HepG2 (cell line): ENCODE results near the gene B3GNT7. TPM values are rescaled to one million over a fixed set of nuclear protein-coding genes. Genes with fewer than 3 reads are reported as not detected.

Experiments
- CENPT ChIP-seq: sonication (generic); formaldehyde crosslinking; IDR thresholded peaks from 2 replicates; pipeline ENCODE4 v1.8.0; 2022; ENCODE audit warnings: low read depth, mild to moderate bottlenecking, moderate library complexity, missing genetic modification reagents
- DMTF1 ChIP-seq: sonication (generic); formaldehyde crosslinking; IDR thresholded peaks from 2 replicates; pipeline ENCODE4 v1.4.0; 2020; ENCODE audit warnings: mild to moderate bottlenecking, missing genetic modification reagents
- FOXA1 ChIP-seq, 2 experiments: fragments of 450-650 bp in 1 of 2; sonication (generic) in 1 of 2; formaldehyde crosslinking in 1 of 2; IDR thresholded peaks; 2 replicates each; pipeline versions ENCODE4 v1.4.0 to v1.6.1; 2016 to 2020; ENCODE audit warnings: missing genetic modification reagents in 1 of 2
- HIC2 ChIP-seq: sonication (generic); formaldehyde crosslinking; IDR thresholded peaks from 2 replicates; pipeline ENCODE4 v1.9.0; 2022; ENCODE audit warnings: low read depth, missing genetic modification reagents
- KLF13 ChIP-seq: sonication (generic); formaldehyde crosslinking; IDR thresholded peaks from 2 replicates; pipeline ENCODE4 v1.4.0; 2020; ENCODE audit warnings: mild to moderate bottlenecking, missing genetic modification reagents
- POLR2G ChIP-seq: fragments of 200-400 bp; formaldehyde crosslinking; IDR thresholded peaks from 2 replicates; pipeline ENCODE4 v1.6.1; 2018; ENCODE audit warnings: mild to moderate bottlenecking, low read depth, low read length, moderate library complexity
- PRDM15 ChIP-seq: sonication (generic); formaldehyde crosslinking; IDR thresholded peaks from 2 replicates; pipeline ENCODE4 v1.4.0; 2020; ENCODE audit warnings: missing genetic modification reagents
- RBM22 ChIP-seq: fragments of 200-400 bp; formaldehyde crosslinking; optimal IDR thresholded peaks from 2 replicates; pipeline ENCODE3; 2017; ENCODE audit warnings: mild to moderate bottlenecking, low read length, moderate library complexity
- REPIN1 ChIP-seq: sonication (generic); formaldehyde crosslinking; IDR thresholded peaks from 2 replicates; pipeline ENCODE4 v1.8.0; 2022; ENCODE audit warnings: missing genetic modification reagents, low read depth, mild to moderate bottlenecking, borderline replicate concordance
- REST ChIP-seq, 2 experiments: IDR thresholded peaks; 2 replicates each; pipeline ENCODE4 v1.6.1; 2011 to 2012; ENCODE audit warnings: low read length in 2 of 2, borderline replicate concordance in 1 of 2, low read depth in 1 of 2, mild to moderate bottlenecking in 1 of 2, moderate library complexity in 1 of 2
- ZBTB38 ChIP-seq: sonication (generic); formaldehyde crosslinking; IDR thresholded peaks from 2 replicates; pipeline ENCODE4 v1.5.1; 2020; ENCODE audit warnings: mild to moderate bottlenecking, missing genetic modification reagents
- ZFYVE20 ChIP-seq: sonication (generic); formaldehyde crosslinking; IDR thresholded peaks from 2 replicates; pipeline ENCODE4 v1.8.0; 2023; ENCODE audit warnings: low read depth, mild to moderate bottlenecking, moderate library complexity, missing genetic modification reagents, borderline replicate concordance
- ZNF329 ChIP-seq: sonication (generic); formaldehyde crosslinking; IDR thresholded peaks from 2 replicates; pipeline ENCODE4 v1.9.0; 2021; ENCODE audit warnings: low read depth, mild to moderate bottlenecking, missing genetic modification reagents
- ZNF737 ChIP-seq: sonication (generic); formaldehyde crosslinking; IDR thresholded peaks from 2 replicates; pipeline ENCODE4 v1.5.0; 2020; ENCODE audit warnings: missing genetic modification reagents, mild to moderate bottlenecking, borderline replicate concordance
- ZNF775 ChIP-seq: sonication (generic); formaldehyde crosslinking; IDR thresholded peaks from 2 replicates; pipeline ENCODE4 v1.4.0; 2020; ENCODE audit warnings: missing genetic modification reagents, mild to moderate bottlenecking, moderate library complexity, borderline replicate concordance
- polyA plus RNA-seq, 8 experiments: library from polyadenylated mRNA; depleted of rRNA in 3 of 8; stranded (reverse) in 7 of 8; unstranded in 1 of 8; fragments of >200 nt; fragmentation: Illumina TruSeq in 4 of 8; extraction: Trizol in 4 of 8; gene quantifications; 2 replicates each; pipeline versions ENCODE4 v1.2.1 to v1.2.3, GENCODE V29; 2011 to 2016; ENCODE audit warnings: low read depth in 4 of 8, missing spikeins in 1 of 8, mixed read lengths in 1 of 8; ENCODE audit not compliant: insufficient read depth in 1 of 8
- total RNA-seq, 5 experiments: library from RNA; depleted of rRNA; stranded (reverse); fragments of >200 nt; fragmentation: Illumina TruSeq; extraction: Trizol; gene quantifications; 2 replicates each; pipeline ENCODE4 v1.2.3, GENCODE V29; 2016; ENCODE audit warnings: low read depth in 1 of 5

Gene B3GNT7
- total and polyA plus RNA-seq, 2 of the 13 experiments (the other 11 are each of a cell fraction or from before 2014, with no cell fraction given), result 0.04 to 0.24 TPM

- TF ChIP-seq ZFYVE20 (CRISPR knock-in tag), result no peak
- TF ChIP-seq KLF13, result 0 out of 2 replicates have a peak, but pooled peaks have one; percentile 58
- TF ChIP-seq ZNF737 (CRISPR knock-in tag), result no peak
- no peak for TF ChIP-seq ZNF775
- no peak for TF ChIP-seq CENPT (CRISPR knock-in tag)
- no peak for TF ChIP-seq PRDM15
- no peak for TF ChIP-seq ZNF329 (CRISPR knock-in tag)
- no peak for TF ChIP-seq FOXA1 (IDR thresholded peaks at IDR 0.05)
- TF ChIP-seq FOXA1 (CRISPR knock-in tag; IDR thresholded peaks at IDR 0.05), result 0 out of 2 replicates have a peak, but pooled peaks have one; percentile 24
- TF ChIP-seq RBM22, result no peak
- no peak for TF ChIP-seq DMTF1 (CRISPR knock-in tag)
- TF ChIP-seq HIC2 (CRISPR knock-in tag), result 0 out of 2 replicates have a peak, but pooled peaks have one; percentile 23
- no peak for TF ChIP-seq REST (IDR thresholded peaks at IDR 0.05; ENCODE audit: borderline replicate concordance in 1 of 2, low read depth in 1 of 2, low read length in 2 of 2)
- peak; percentile 71; the same call in 1 of the 2 replicates for TF ChIP-seq REPIN1 (CRISPR knock-in tag)
- TF ChIP-seq POLR2G, result no peak
- TF ChIP-seq ZBTB38, result peak; percentile 18; the same call in 1 of the 2 replicates
Measured at GRCh38 chr2:231411831-231412617, 16.5 kb downstream of the B3GNT7 start (continued).
